Activated CD4-positive, alpha-beta T cell treated with anti-CD3 and anti-CD28 coated beads, Interleukin-2, amount 10 ng/mL, durations not matched to agents 24 days and 14 days (primary cell): ENCODE measurements around the gene SLAMF9. TPM values are rescaled to one million over a fixed set of nuclear protein-coding genes. Genes with fewer than 3 reads are reported as not detected.

Source experiments
- DNase-seq: peaks from one replicate; pipeline ENCODE4 v3.0.0; 2022
- H3K27ac Mint-ChIP-seq: one replicate; pipeline ENCODE4 v1.8.0; 2022; ENCODE audit warnings: mild to moderate bottlenecking, mixed read lengths
- H3K27me3 Mint-ChIP-seq: one replicate; pipeline ENCODE4 v1.8.0; 2022; ENCODE audit warnings: mixed read lengths
- H3K36me3 Mint-ChIP-seq: one replicate; pipeline ENCODE4 v1.8.0; 2022; ENCODE audit warnings: low read depth, mild to moderate bottlenecking, mixed read lengths
- H3K4me1 Mint-ChIP-seq: one replicate; pipeline ENCODE4 v1.8.0; 2021; ENCODE audit warnings: mixed read lengths
- H3K4me3 Mint-ChIP-seq: one replicate; pipeline ENCODE4 v1.8.0; 2022; ENCODE audit warnings: mild to moderate bottlenecking, moderate library complexity, mixed read lengths
- H3K9me3 Mint-ChIP-seq: one replicate; pipeline ENCODE4 v1.8.0; 2021; ENCODE audit warnings: mixed read lengths
- intact Hi-C: fragments of 100-400 bp; cut with micrococcal nuclease; formaldehyde crosslinking; loops from one replicate; pipeline ENCODE4 v1.15.1; 2023
- total RNA-seq: library from RNA; stranded (reverse); gene quantifications from 2 replicates; pipeline ENCODE4 v1.2.3, GENCODE V29; 2022

SLAMF9 gene
- total RNA-seq, 1 donor from 2014 or later: not detected

DNA sequence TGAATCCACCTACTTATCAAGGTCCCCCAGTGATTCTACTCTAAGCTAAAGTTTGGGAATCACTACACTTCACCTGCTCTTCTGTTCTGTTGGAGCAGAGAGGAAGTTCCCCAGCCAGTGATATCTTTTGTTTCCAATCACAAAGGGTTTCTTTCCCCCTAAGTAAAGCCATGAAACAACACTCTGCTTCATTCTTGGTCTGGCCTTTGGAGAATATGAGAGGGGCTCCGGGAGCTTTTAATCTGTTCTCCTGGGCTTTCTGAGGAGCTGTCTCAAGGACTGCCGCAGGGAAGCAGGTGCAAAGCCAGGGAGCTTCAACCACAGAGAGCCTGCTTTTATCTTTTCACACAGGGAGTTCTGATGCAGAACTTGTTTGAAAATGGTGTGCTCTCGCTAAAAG is 10.1 kb upstream of the SLAMF9 start:
- H3K36me3 Mint-ChIP-seq: no peaks in the 10 kb centered on the region
- DNase-seq: no peak
- no peak overlapping the region for H3K27ac Mint-ChIP-seq
- no peaks in the 10 kb centered on the region for H3K4me1 Mint-ChIP-seq
- no peak overlapping the region for H3K4me3 Mint-ChIP-seq
- no peaks in the 10 kb centered on the region for H3K9me3 Mint-ChIP-seq
- intact Hi-C loops: no loop called here
- peaks cover 37% of the 10 kb centered on the region for H3K27me3 Mint-ChIP-seq

DNA sequence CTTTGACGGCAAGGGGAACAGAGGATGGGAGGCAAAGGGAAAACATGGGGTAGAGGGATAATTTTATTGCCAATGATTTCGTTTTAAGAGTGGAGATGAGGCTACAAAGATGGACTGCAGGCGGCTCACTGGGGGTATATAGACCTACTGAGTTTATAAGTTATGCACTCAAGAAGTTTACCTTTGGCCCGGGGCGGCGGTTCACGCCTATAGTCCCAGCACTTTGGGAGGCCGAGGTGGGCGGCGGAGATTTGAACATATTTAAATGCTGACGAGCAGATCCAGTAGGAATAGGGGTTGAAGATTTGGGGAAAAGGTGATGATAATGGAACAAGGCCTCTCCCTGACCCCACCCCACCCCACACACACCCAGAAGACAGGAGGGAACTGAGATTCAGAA is 8.1 kb upstream of the SLAMF9 start:
- no peak for DNase-seq
- intact Hi-C loops: no loop called here
- peaks cover 22% of the 10 kb centered on the region for H3K27me3 Mint-ChIP-seq
- no peaks in the 10 kb centered on the region for H3K9me3 Mint-ChIP-seq
- no peaks in the 10 kb centered on the region for H3K4me1 Mint-ChIP-seq
- H3K27ac Mint-ChIP-seq: no peak overlapping the region
- no peak overlapping the region for H3K4me3 Mint-ChIP-seq
- no peaks in the 10 kb centered on the region for H3K36me3 Mint-ChIP-seq

DNA sequence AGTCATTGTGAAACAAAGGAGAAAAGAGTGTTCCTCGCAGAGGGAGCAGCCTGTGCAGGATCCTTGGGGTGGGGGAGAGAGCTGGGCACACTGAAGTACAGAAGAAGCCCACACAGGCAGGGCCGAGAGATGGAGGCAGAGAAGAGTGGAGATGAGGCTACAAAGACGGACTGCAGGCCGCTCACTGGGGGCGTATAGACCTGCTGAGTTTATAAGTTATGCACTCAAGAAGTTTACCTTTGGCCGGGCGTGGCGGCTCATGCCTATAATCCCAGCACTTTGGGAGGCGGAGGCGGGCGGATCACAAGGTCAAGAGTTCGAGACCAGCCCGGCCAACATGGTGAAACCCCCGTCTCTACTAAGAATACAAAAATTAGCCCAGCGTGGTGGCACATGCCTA is 7.6 kb upstream of the SLAMF9 start:
- Mint-ChIP-seq H3K36me3 (no peaks in the 10 kb centered on the region), H3K4me3 (no peak overlapping the region), H3K27me3 (peaks cover 19% of the 10 kb centered on the region), H3K9me3 (no peaks in the 10 kb centered on the region), H3K4me1 (no peaks in the 10 kb centered on the region), H3K27ac (no peak overlapping the region)
- DNase-seq: no peak
- intact Hi-C loops: no loop called here

DNA sequence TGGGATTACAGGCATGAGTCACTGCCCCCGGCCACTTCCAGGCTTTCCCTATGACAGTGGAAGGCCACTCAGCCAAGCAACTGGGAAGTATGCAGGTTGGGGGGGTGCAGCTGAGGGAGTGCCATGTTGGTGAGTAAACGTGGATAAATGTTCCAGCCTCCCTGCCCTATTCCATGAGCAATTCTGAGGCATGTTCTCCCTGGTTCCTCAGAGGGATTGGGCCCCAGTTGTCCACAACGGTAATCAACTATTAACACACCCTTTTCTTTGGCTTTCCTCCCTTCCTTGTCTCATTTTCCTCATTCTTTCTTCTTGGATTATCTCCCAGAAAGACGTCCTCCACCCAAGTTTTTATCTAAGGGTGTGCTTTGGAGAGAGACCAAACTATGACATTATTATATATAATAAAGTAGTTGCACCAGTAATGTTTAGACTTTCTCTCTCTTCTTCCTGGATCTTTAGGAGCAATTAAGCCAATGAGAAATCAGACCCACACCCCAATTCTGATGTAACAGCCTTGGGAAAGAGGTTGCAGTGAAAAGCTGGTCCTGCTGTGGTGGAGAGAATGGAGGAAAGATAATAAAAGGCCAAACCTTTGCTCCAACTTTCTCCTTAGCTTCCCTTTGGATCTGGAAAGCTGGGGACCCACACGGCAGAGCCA is 6.8 kb upstream of the SLAMF9 start:
- H3K4me1 Mint-ChIP-seq: no peaks in the 10 kb centered on the region
- H3K9me3 Mint-ChIP-seq: no peaks in the 10 kb centered on the region
- intact Hi-C loops: no loop called here
- H3K27ac Mint-ChIP-seq: no peak overlapping the region
- no peak overlapping the region for H3K4me3 Mint-ChIP-seq
- DNase-seq: no peak
- H3K36me3 Mint-ChIP-seq: no peaks in the 10 kb centered on the region
- H3K27me3 Mint-ChIP-seq: peaks cover 16% of the 10 kb centered on the region

DNA sequence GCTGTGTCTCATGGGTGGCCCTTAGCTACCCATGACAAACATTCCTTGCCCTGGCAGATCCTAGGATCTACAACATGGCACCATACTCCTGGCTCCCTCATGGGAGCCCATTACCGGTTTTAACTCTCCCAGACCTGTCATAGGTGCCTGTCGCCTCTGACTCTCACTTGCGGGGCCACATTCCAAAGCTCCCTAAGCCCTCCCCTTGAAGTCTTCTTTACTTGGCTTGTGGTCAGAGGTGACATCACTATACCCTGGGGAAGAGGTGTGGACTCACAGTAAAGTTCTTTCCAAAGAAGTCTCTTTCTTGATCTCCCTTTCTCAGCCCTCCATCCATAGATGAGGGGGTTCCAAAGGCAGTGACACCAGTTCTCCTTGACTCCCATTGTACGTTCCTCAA is 5.4 kb upstream of the SLAMF9 start:
- Mint-ChIP-seq H3K4me3 (no peak overlapping the region), H3K27ac (no peak overlapping the region), H3K27me3 (peaks cover 15% of the 10 kb centered on the region), H3K9me3 (no peaks in the 10 kb centered on the region), H3K4me1 (no peaks in the 10 kb centered on the region), H3K36me3 (no peaks in the 10 kb centered on the region)
- no peak for DNase-seq
- intact Hi-C loops: no loop called here

DNA sequence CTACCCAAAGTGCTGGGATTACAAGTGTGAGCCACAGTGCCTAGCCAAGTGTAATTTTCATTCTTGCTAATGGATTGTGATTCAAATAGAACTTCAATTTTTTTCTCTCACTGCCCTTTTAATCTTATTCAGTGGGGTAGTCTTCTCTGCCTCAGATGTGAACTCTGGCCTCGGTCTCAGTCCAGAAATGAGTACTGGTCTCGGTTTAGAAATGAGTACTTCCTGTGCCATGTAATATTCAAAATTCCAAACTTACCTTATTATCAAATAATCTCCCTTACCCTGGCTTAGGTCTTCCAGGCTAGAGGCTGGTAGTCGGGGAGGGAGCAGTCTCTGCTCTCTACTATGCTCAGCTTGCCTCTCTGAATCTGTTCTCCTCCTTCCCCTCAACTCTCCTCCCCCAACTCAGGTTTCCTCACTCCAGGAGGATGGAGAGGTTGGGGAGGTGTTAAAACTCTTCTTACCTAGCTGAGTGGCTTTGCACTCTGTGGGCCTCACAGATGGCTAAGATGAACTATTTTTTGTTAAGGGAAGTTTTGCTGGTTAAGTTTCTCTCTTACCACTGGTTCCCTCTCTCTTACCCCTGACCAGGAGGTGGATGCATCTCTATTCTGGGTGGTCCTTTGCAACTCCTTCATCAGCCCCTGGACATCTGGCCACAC is 4.8 kb upstream of the SLAMF9 start:
- Mint-ChIP-seq H3K9me3 (no peaks in the 10 kb centered on the region), H3K4me3 (no peak overlapping the region), H3K4me1 (no peaks in the 10 kb centered on the region), H3K36me3 (no peaks in the 10 kb centered on the region), H3K27me3 (peaks cover 17% of the 10 kb centered on the region), H3K27ac (no peak overlapping the region)
- intact Hi-C loops: no loop called here
- DNase-seq: no peak

DNA sequence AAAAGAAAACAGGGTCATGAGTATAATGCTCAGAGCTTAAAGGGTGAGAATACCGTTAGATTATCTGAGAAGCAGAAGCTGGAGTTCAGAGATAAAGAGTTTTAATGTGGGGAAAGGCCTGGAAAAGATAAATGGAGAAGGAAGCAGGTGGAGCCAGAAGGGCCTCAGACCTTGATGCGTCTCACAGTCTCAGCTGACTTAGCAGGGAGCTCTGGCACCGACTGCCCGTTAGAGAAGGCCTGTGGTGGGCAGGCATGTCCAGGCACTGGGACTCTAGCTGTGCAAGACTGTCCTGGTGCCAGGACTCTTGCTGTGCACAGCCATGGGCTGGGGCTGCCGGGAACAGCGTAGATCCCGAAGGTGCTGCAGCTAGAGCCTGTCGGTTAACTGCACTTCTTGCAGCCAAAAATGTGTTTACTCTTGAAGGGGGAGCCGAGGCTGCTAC is 3.8 kb upstream of the SLAMF9 start:
- no peaks in the 10 kb centered on the region for H3K4me1 Mint-ChIP-seq
- intact Hi-C loops: no loop called here
- H3K27ac Mint-ChIP-seq: no peak overlapping the region
- no peaks in the 10 kb centered on the region for H3K36me3 Mint-ChIP-seq
- no peaks in the 10 kb centered on the region for H3K9me3 Mint-ChIP-seq
- DNase-seq: no peak
- peaks cover 21% of the 10 kb centered on the region for H3K27me3 Mint-ChIP-seq
- no peak overlapping the region for H3K4me3 Mint-ChIP-seq

DNA sequence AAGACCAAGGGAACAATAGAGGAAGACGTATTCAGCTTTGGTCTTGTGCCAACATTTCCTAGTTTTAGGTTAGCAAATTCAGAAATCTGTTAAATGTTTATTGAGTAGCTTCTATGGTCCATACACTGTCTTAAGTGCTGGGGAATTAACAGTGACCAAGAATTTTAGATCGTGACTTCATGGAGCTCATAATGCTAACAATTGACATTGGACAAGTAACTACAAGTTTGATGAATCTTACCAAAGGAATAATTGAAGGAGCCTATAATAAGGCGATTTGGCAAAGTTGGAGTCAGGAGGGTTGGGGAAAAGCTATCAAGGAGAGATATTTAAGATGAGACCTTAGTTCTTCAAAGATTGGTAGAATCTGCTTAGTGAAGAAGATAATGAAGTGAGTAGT is 1.4 kb upstream of the SLAMF9 start:
- no peaks in the 10 kb centered on the region for H3K36me3 Mint-ChIP-seq
- intact Hi-C loops: no loop called here
- no peak overlapping the region for H3K4me3 Mint-ChIP-seq
- DNase-seq: no peak
- H3K9me3 Mint-ChIP-seq: no peaks in the 10 kb centered on the region
- peaks cover 35% of the 10 kb centered on the region for H3K27me3 Mint-ChIP-seq
- H3K27ac Mint-ChIP-seq: no peak overlapping the region
- no peaks in the 10 kb centered on the region for H3K4me1 Mint-ChIP-seq

DNA sequence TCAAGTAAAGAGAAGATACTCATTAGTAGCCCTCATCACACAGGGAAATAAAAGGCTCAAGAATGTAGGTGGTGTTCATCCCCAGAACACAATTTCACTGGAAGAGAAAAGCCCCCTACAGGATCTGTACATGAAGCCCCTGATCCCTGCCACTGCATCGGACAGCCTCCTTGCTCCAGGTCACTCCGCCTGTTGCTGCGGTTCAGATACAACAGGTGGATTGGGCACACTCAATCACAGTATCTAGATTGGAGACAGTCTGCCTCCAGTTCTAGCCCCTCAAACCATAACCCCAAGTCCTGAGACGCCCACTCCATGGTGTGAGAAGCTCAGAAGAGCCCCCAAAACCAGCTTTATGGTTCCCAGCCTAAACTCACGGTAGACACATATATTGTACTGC is 1.1 kb downstream of the SLAMF9 start:
- Mint-ChIP-seq H3K27ac (no peak overlapping the region), H3K36me3 (no peaks in the 10 kb centered on the region), H3K27me3 (peaks cover 52% of the 10 kb centered on the region), H3K4me3 (no peak overlapping the region), H3K4me1 (no peaks in the 10 kb centered on the region), H3K9me3 (no peaks in the 10 kb centered on the region)
- intact Hi-C loops: no loop called here
- DNase-seq: no peak

DNA sequence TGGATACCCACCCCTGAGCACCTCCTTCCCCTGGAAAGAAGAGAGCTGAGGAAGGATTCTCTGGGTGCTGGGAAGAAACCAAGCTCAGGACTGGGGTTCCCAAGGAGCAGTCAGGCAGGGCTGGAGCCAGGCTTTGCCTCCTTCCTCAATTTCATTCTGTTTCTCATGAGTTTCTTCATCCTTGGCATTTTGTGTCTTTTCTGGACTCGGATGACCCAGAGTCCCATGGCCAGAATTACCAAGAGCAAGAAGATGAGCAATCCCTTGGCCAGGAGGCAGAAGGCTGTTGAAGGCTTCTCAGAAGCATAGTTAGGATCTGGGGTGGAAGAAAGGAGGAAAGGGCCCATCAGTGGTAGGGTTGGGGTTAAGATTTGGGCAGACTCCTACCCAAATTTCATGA is 2.5 kb downstream of the SLAMF9 start:
- DNase-seq: no peak
- Mint-ChIP-seq H3K27me3 (peaks cover 62% of the 10 kb centered on the region), H3K4me3 (no peak overlapping the region), H3K36me3 (no peaks in the 10 kb centered on the region), H3K9me3 (no peaks in the 10 kb centered on the region), H3K4me1 (no peaks in the 10 kb centered on the region), H3K27ac (no peak overlapping the region)
- intact Hi-C loops: no loop called here

DNA sequence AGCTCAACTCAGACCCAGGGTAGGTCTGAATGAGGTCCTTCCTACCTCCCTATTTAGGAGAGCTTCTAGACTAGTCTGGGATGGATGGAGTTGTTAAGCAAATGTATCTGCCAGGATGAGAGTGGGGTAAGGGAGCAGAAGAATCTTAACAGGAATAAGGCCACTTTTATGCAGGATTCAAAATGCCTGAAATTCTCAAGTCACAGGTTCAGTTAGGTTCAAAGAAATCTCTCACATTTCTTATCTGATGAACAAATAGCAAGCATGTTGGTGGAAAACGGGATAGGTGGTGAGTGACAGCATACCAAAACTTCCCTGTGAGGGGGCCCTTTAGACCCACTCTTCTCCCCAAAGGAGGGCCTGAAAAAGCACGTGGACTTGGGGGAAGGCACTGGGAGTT is 3.0 kb downstream of the SLAMF9 start:
- H3K27me3 Mint-ChIP-seq: peaks cover 63% of the 10 kb centered on the region
- no peak for DNase-seq
- no peaks in the 10 kb centered on the region for H3K9me3 Mint-ChIP-seq
- intact Hi-C loops: no loop called here
- H3K4me1 Mint-ChIP-seq: peaks cover under 1% of the 10 kb centered on the region
- H3K27ac Mint-ChIP-seq: no peak overlapping the region
- H3K4me3 Mint-ChIP-seq: no peak overlapping the region
- H3K36me3 Mint-ChIP-seq: no peaks in the 10 kb centered on the region

DNA sequence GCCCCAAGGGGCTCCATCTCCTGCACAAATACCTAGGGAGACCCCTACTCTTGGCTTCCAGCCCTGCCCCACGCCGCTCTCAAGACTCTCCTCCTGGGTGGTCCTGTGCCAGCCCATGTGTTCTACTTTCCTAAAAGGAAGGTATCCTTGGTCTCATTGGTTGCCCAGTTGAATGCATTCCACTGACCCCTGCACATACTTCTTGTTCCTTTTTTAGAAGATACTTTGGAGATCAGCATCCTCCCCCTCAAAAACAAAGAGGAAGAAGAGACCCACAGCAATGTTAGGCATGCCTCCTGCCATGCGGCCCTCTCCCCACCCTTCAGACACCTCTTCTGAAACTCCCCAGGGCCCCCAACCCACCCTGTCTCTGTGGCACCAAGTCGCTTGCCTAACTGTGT is 4.1 kb downstream of the SLAMF9 start:
- Mint-ChIP-seq H3K9me3 (no peaks in the 10 kb centered on the region), H3K36me3 (no peaks in the 10 kb centered on the region), H3K4me3 (no peak overlapping the region), H3K27me3 (peaks cover 67% of the 10 kb centered on the region), H3K27ac (no peak overlapping the region), H3K4me1 (peaks cover 6% of the 10 kb centered on the region)
- DNase-seq: no peak
- intact Hi-C loops: no loop called here

DNA sequence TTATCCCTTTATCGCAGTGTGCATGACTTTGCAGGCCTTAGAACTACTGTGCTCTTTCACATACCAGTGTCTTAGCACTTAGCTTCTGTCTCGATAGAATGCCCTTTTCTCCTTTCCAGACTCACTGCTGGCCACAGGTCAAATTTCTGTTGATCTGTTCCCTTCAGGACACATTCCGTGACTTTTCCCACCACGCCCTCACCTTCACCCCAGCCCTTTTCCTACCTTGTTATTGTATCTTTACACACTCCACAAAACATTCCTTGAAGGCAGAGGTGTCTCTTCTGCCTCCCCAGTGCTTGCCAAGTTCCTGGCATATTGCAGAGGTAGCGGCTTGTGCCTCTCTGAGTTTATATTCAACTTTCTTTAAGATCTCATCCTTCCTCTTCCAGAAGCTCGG is 4.9 kb downstream of the SLAMF9 start:
- Mint-ChIP-seq H3K27me3 (peaks cover 72% of the 10 kb centered on the region), H3K4me3 (no peak overlapping the region), H3K4me1 (peaks cover 6% of the 10 kb centered on the region), H3K9me3 (no peaks in the 10 kb centered on the region), H3K36me3 (no peaks in the 10 kb centered on the region), H3K27ac (no peak overlapping the region)
- no peak for DNase-seq
- intact Hi-C loops: no loop called here

DNA sequence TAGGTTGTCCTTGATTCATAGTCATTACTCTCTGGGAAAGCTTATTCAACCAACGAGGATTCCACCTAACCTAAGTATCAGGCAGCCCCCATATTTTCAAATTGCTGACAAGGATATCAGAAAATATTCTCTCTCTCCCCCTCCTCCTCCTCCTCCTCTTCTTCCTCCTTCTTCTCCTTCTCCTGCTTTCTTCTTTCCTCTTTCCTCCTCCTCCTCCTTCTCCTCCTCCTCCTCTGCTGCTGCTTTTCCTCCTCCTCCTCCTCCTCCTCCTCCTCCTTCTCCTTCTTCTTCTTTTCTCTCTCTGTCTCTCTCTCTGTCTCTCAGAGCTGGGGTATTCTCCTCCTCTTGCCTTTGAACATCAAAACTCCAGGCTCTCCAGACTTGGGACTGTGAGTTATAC is 6.1 kb downstream of the SLAMF9 start:
- DNase-seq: no peak
- intact Hi-C loops: no loop called here
- Mint-ChIP-seq H3K4me1 (peaks cover 6% of the 10 kb centered on the region), H3K36me3 (no peaks in the 10 kb centered on the region), H3K27ac (no peak overlapping the region), H3K9me3 (no peaks in the 10 kb centered on the region), H3K4me3 (no peak overlapping the region), H3K27me3 (peaks cover 77% of the 10 kb centered on the region)
